HCT116 (cell line): ENCODE data around the gene NUMB. TPM values are rescaled to one million over a fixed set of nuclear protein-coding genes. Genes with fewer than 3 reads are reported as not detected.

ENCODE experiments used
- ATAC-seq: fragments of 200-7000 bp; cut with Tn5 transposase; 2 replicates; pipeline ENCODE4 v1.9.1; 2020; ENCODE audit warnings: mild to moderate bottlenecking, moderate library complexity
- BruUV-seq: library from RNA; stranded (reverse); fragments of 400-500 nt; replicated peaks from 2 replicates; lab custom pipeline; 2021; lab: Mats Ljungman, UMichigan
- CTCF ChIA-PET: fragments of 300-600 bp; sonication (Branson Sonifier 250); formaldehyde crosslinking; loops from one replicate; lab custom pipeline; 2021; ENCODE audit warnings: antibody characterized with exemption; lab: Charles Lee
- POLR2A ChIA-PET: fragments of 300-600, 350-600 bp; sonication (Branson Sonifier 250); formaldehyde crosslinking; loops from one replicate; lab custom pipeline; 2021; ENCODE audit warnings: antibody characterized with exemption; lab: Charles Lee
- RAD21 ChIA-PET, 2 experiments: fragments of 300-600 bp; sonication (Branson Sonifier 250); formaldehyde crosslinking; loops; one replicate each; lab custom pipeline; 2023; ENCODE audit warnings: low total read pairs in 2 of 2; ENCODE audit not compliant: uncharacterized antibody in 2 of 2, unreplicated experiment in 2 of 2, low non-redundant PET in 1 of 2; lab: Charles Lee
- DNase-seq: peaks from one replicate; pipeline ENCODE4 v3.0.0-alpha.2; 2010; ENCODE audit warnings: low read depth, low spot score
- H2AFZ ChIP-seq: fragments of 200-600 bp; shearing (Covaris generic), sonication (generic); 2 replicates; pipeline ENCODE4 v1.6.1; 2017; ENCODE audit warnings: low read depth, mixed run types, mixed read lengths, antibody characterized with exemption, low read length; ENCODE audit not compliant: poor library complexity, severe bottlenecking
- H3K27ac ChIP-seq: 2 replicates; pipeline ENCODE4 v1.5.1; 2012; ENCODE audit warnings: low read depth, low read length
- H3K27me3 ChIP-seq: fragments of 200-600 bp; sonication (generic); 2 replicates; pipeline ENCODE4 v1.6.1; 2016; ENCODE audit warnings: mixed run types, low read length, mixed read lengths; ENCODE audit not compliant: insufficient read depth
- H3K36me3 ChIP-seq, 2 experiments: fragments of 200-500 bp in 1 of 2; fragments of 200-600 bp in 1 of 2; sonication (Bioruptor generic) in 1 of 2; sonication (generic) in 1 of 2; 2 replicates each; pipeline versions ENCODE4 v1.5.1 to v1.6.1; 2014 to 2016; ENCODE audit warnings: low read length in 2 of 2, inconsistent platforms in 1 of 2, mixed read lengths in 1 of 2, mixed run types in 1 of 2; ENCODE audit not compliant: insufficient read depth in 2 of 2, control insufficient read depth in 1 of 2
- H3K4me1 ChIP-seq, 2 experiments: fragments of 200-600 bp in 1 of 2; sonication (generic) in 1 of 2; 2 replicates each; pipeline versions ENCODE4 v1.5.1 to v1.6.1; 2012 to 2017; ENCODE audit warnings: low read length in 2 of 2, inconsistent platforms in 1 of 2, mild to moderate bottlenecking in 1 of 2, mixed read lengths in 1 of 2, mixed run types in 1 of 2, moderate library complexity in 1 of 2; ENCODE audit not compliant: insufficient read depth in 2 of 2, control insufficient read depth in 1 of 2
- H3K4me2 ChIP-seq: fragments of 200-600 bp; sonication (generic); 2 replicates; pipeline ENCODE4 v1.6.1; 2017; ENCODE audit warnings: mixed run types, low read length, mixed read lengths
- H3K4me3 ChIP-seq, 2 experiments: fragments of 200-600 bp in 1 of 2; sonication (generic) in 1 of 2; replicated peaks in 1 of 2; 2 replicates each; pipeline ENCODE4 v1.5.1; 2011 to 2016; ENCODE audit warnings: low read length in 2 of 2, control low read depth in 1 of 2, low read depth in 1 of 2, mild to moderate bottlenecking in 1 of 2, mixed read lengths in 1 of 2, mixed run types in 1 of 2
- H3K79me2 ChIP-seq: fragments of 200-600 bp; sonication (generic); 2 replicates; pipeline ENCODE4 v1.6.1; 2017; ENCODE audit warnings: mild to moderate bottlenecking, mixed run types, low read length, moderate library complexity, mixed read lengths; ENCODE audit not compliant: insufficient read depth
- H3K9ac ChIP-seq: fragments of 200-600 bp; sonication (generic); 2 replicates; pipeline ENCODE4 v1.6.1; 2016; ENCODE audit warnings: low read length, mixed read lengths
- H3K9me2 ChIP-seq: fragments of 200-600 bp; sonication (generic), shearing (Covaris generic); 2 replicates; pipeline ENCODE4 v1.6.1; 2017; ENCODE audit warnings: mixed run types, mild to moderate bottlenecking, moderate library complexity; ENCODE audit not compliant: insufficient read depth
- H3K9me3 ChIP-seq, 2 experiments: fragments of 200-500 bp in 1 of 2; fragments of 200-600 bp in 1 of 2; sonication (Bioruptor generic) in 1 of 2; sonication (generic) in 1 of 2; 2 replicates each; pipeline ENCODE4 v1.6.1; 2014 to 2017; ENCODE audit warnings: low read length in 2 of 2, mixed read lengths in 2 of 2, inconsistent platforms in 1 of 2, low read depth in 1 of 2, mild to moderate bottlenecking in 1 of 2, mixed run types in 1 of 2, moderate library complexity in 1 of 2; ENCODE audit not compliant: control insufficient read depth in 1 of 2, insufficient read depth in 1 of 2
- H4K20me1 ChIP-seq: fragments of 200-600 bp; sonication (generic), shearing (Covaris generic); 2 replicates; pipeline ENCODE4 v1.6.1; 2017; ENCODE audit warnings: mixed run types, mild to moderate bottlenecking, moderate library complexity; ENCODE audit not compliant: insufficient read depth
- ATF3 ChIP-seq: IDR thresholded peaks from 2 replicates; pipeline ENCODE4 v1.6.1; 2012
- CBX3 ChIP-seq: IDR thresholded peaks from 2 replicates; pipeline ENCODE4 v1.6.1; 2012; ENCODE audit warnings: low read depth
- CEBPB ChIP-seq: IDR thresholded peaks from 2 replicates; pipeline ENCODE4 v1.6.1; 2012; ENCODE audit warnings: low read depth
- CTCF ChIP-seq, 3 experiments: fragments of 200-600 bp in 1 of 3; sonication (generic) in 1 of 3; IDR thresholded peaks in 2 of 3; conservative IDR thresholded peaks in 1 of 3; 2 replicates each; pipeline ENCODE4 v1.5.1; 2012 to 2017; ENCODE audit warnings: low read depth in 2 of 3, low read length in 2 of 3, antibody characterized with exemption in 1 of 3, borderline replicate concordance in 1 of 3, control low read depth in 1 of 3, mild to moderate bottlenecking in 1 of 3, mixed read lengths in 1 of 3, mixed run types in 1 of 3, moderate library complexity in 1 of 3; ENCODE audit not compliant: insufficient read depth in 1 of 3
- EGR1 ChIP-seq: IDR thresholded peaks from 2 replicates; pipeline ENCODE4 v1.6.1; 2012; ENCODE audit warnings: low read depth
- ELF1 ChIP-seq: IDR thresholded peaks from 2 replicates; pipeline ENCODE4 v1.6.1; 2012; ENCODE audit warnings: low read depth, borderline replicate concordance
- EZH2 ChIP-seq: fragments of 200-600 bp; sonication (generic); IDR thresholded peaks from 2 replicates; pipeline ENCODE4 v1.6.1; 2017; ENCODE audit warnings: antibody characterized with exemption, mixed run types
- EZH2phosphoT487 ChIP-seq: fragments of 200-600 bp; IDR thresholded peaks from 2 replicates; pipeline ENCODE4 v1.6.1; 2018; ENCODE audit warnings: antibody characterized with exemption, borderline replicate concordance
- FOSL1 ChIP-seq: IDR thresholded peaks from 2 replicates; pipeline ENCODE4 v1.6.1; 2012; ENCODE audit warnings: low read depth
- MAX ChIP-seq: IDR thresholded peaks from 2 replicates; pipeline ENCODE4 v1.6.1; 2012
- POLR2A ChIP-seq: IDR thresholded peaks from 2 replicates; pipeline ENCODE4 v1.7.0; 2011; ENCODE audit warnings: borderline replicate concordance; ENCODE audit not compliant: insufficient read depth, insufficient read length; ENCODE audit errors: extremely low read depth
- POLR2AphosphoS5 ChIP-seq: IDR thresholded peaks from 2 replicates; pipeline ENCODE4 v1.6.1; 2011; ENCODE audit warnings: mild to moderate bottlenecking, low read depth, low read length, moderate library complexity
- RAD21 ChIP-seq: IDR thresholded peaks from 2 replicates; pipeline ENCODE4 v1.6.1; 2012; ENCODE audit warnings: low read depth, mild to moderate bottlenecking
- SIN3A ChIP-seq: IDR thresholded peaks from 2 replicates; pipeline ENCODE4 v1.6.1; 2012; ENCODE audit warnings: low read depth
- SRF ChIP-seq: IDR thresholded peaks from 2 replicates; pipeline ENCODE4 v1.6.1; 2012; ENCODE audit warnings: low read depth
- TCF7L2 ChIP-seq: IDR thresholded peaks from 2 replicates; pipeline ENCODE4 v1.7.0; 2011; ENCODE audit warnings: borderline replicate concordance, inconsistent platforms; ENCODE audit not compliant: insufficient read depth, insufficient read length; ENCODE audit errors: extremely low read depth
- YY1 ChIP-seq: IDR thresholded peaks from 2 replicates; pipeline ENCODE4 v1.6.1; 2011; ENCODE audit warnings: low read length, low read depth, moderate library complexity, mild to moderate bottlenecking; ENCODE audit not compliant: insufficient replicate concordance; ENCODE audit errors: extremely low read depth
- ZBTB33 ChIP-seq: IDR thresholded peaks from 2 replicates; pipeline ENCODE4 v1.6.1; 2011; ENCODE audit warnings: mild to moderate bottlenecking, low read length, moderate library complexity; ENCODE audit not compliant: insufficient replicate concordance; ENCODE audit errors: extremely low read depth
- ZNF274 ChIP-seq: fragments of 200-500 bp; sonication (Bioruptor generic); IDR thresholded peaks from 2 replicates; pipeline ENCODE4 v1.6.1; 2014; ENCODE audit warnings: mild to moderate bottlenecking, low read depth, low read length, inconsistent platforms
- intact Hi-C: fragments of 100-400 bp; cut with micrococcal nuclease; formaldehyde crosslinking; loops from 2 replicates; pipeline ENCODE4 v1.10.0; 2022
- total RNA-seq: library from RNA; stranded (reverse); gene quantifications from one replicate; pipeline ENCODE4 v1.2.1, GENCODE V29; 2021; ENCODE audit not compliant: unreplicated experiment

Gene NUMB
- total RNA-seq, 1 experiment from 2014 or later, result 43.0 TPM

- CTCF ChIA-PET, result interaction anchor here (1.3 kb wide), 1 partner anchor 163 kb away, joined by 11 read pairs; no protein-coding TSS in a partner anchor
- ATAC-seq, result peak; percentile 5
- DNase-seq, result no peak
- POLR2A ChIA-PET, result interaction anchor here (1.2 to 1.5 kb wide), 2 partner anchors 8 to 14 kb away, joined by 7 to 12 read pairs; no protein-coding TSS in a partner anchor
- Histone ChIP-seq H3K4me1 (peaks cover 6 to 19% of the 10 kb centered on the region in 2 experiments; a peak in 3 of 4 replicates), H3K27me3 (no peaks in the 10 kb centered on the region), H3K4me3 (peak overlapping the region; percentile 88 to 90), H3K79me2 (peaks cover 44% of the 10 kb centered on the region), H3K4me2 (peak overlapping the region; percentile 88), H4K20me1 (no peaks in the 10 kb centered on the region), H3K9me3 (no peaks in the 10 kb centered on the region), H3K27ac (peak overlapping the region; percentile 62), H3K9ac (peak overlapping the region; percentile 81), H3K36me3 (no peaks in the 10 kb centered on the region), H3K9me2 (no peaks in the 10 kb centered on the region), H2AFZ (no peak overlapping the region)
- no TSS peak for BruUV-seq
- intact Hi-C loops, result no loop called here
- TF ChIP-seq MAX, result no peak
- no peak for TF ChIP-seq EZH2
- no peak for TF ChIP-seq FOSL1
- TF ChIP-seq EZH2phosphoT487, result no peak
- TF ChIP-seq YY1, result no peak
- no peak for TF ChIP-seq ZNF274
- no peak for TF ChIP-seq ELF1
- TF ChIP-seq CBX3, result no peak
- TF ChIP-seq ATF3, result no peak
- TF ChIP-seq SRF, result no peak
- no peak for TF ChIP-seq CEBPB
- no peak for TF ChIP-seq ZBTB33
- no peak for TF ChIP-seq POLR2A
- no peak for TF ChIP-seq RAD21
- no peak for TF ChIP-seq EGR1
- no peak for TF ChIP-seq SIN3A
- TF ChIP-seq CTCF (IDR thresholded peaks at IDR 0.05 in 2 of 3, conservative IDR thresholded peaks at IDR 0.05 in 1 of 3; ENCODE audit: borderline replicate concordance in 1 of 3, insufficient read depth in 1 of 3, low read depth in 2 of 3, low read length in 2 of 3), result no peak
- TF ChIP-seq TCF7L2, result no peak
- TF ChIP-seq POLR2AphosphoS5, result no peak
- RAD21 ChIA-PET, result no interaction called here
These were observed 493 bp downstream of the NUMB start for GRCh38 chr14:73457924-73458182.
